ENCODE measurements around the gene NELL1.

Gene NELL1

GRCh38 chr11:21511835-21512440 lies 842.6 kb downstream of the NELL1 start:
- peak; percentile 49 to 68 (median 60) for TF ChIP-seq CTCF (IDR thresholded peaks at IDR 0.05; ENCODE audit: unreplicated experiment in 3 of 3)
- no peaks in the 10 kb centered on the region for H3K27me3 Mint-ChIP-seq (ENCODE audit: low read depth)
- no peaks in the 10 kb centered on the region for H3K9me3 Mint-ChIP-seq
- no peak overlapping the region for H3K4me3 Mint-ChIP-seq
- H3K27ac Mint-ChIP-seq, result no peak overlapping the region
- no peaks in the 10 kb centered on the region for H3K36me3 Mint-ChIP-seq (ENCODE audit: low read depth)
- H3K4me1 Mint-ChIP-seq, result no peaks in the 10 kb centered on the region

- no peaks in the 10 kb centered on the region for H3K9me3 Mint-ChIP-seq
- no peak overlapping the region for H3K4me3 Mint-ChIP-seq
- peak; percentile 28 to 49 (median 32) for TF ChIP-seq CTCF (IDR thresholded peaks at IDR 0.05; ENCODE audit: unreplicated experiment in 3 of 3)
- H3K36me3 Mint-ChIP-seq (ENCODE audit: low read depth), result no peaks in the 10 kb centered on the region
- H3K4me1 Mint-ChIP-seq, result no peaks in the 10 kb centered on the region
- no peak overlapping the region for H3K27ac Mint-ChIP-seq
- no peaks in the 10 kb centered on the region for H3K27me3 Mint-ChIP-seq (ENCODE audit: low read depth)
These were observed 844.9 kb downstream of the NELL1 start for GRCh38 chr11:21514316-21514715.

- Mint-ChIP-seq H3K27ac (no peak overlapping the region), H3K4me1 (no peaks in the 10 kb centered on the region), H3K36me3 (ENCODE audit: low read depth) (no peaks in the 10 kb centered on the region), H3K27me3 (ENCODE audit: low read depth) (no peaks in the 10 kb centered on the region), H3K9me3 (no peaks in the 10 kb centered on the region), H3K4me3 (no peak overlapping the region)
- no peak for TF ChIP-seq CTCF (IDR thresholded peaks at IDR 0.05; ENCODE audit: unreplicated experiment in 3 of 3)
These were observed 850.9 kb downstream of the NELL1 start for GRCh38 chr11:21520244-21520643.

- Mint-ChIP-seq H3K4me3 (no peak overlapping the region), H3K4me1 (peaks cover 5% of the 10 kb centered on the region), H3K27me3 (ENCODE audit: low read depth) (peaks cover 6% of the 10 kb centered on the region), H3K27ac (no peak overlapping the region), H3K36me3 (ENCODE audit: low read depth) (no peaks in the 10 kb centered on the region), H3K9me3 (no peaks in the 10 kb centered on the region)
- TF ChIP-seq CTCF (IDR thresholded peaks at IDR 0.05; ENCODE audit: unreplicated experiment in 3 of 3), result no peak
These were observed 859.8 kb downstream of the NELL1 start for GRCh38 chr11:21529187-21529586.

GRCh38 chr11:21534288-21534687 lies 864.9 kb downstream of the NELL1 start:
- H3K9me3 Mint-ChIP-seq, result no peaks in the 10 kb centered on the region
- no peaks in the 10 kb centered on the region for H3K36me3 Mint-ChIP-seq (ENCODE audit: low read depth)
- peaks cover 5% of the 10 kb centered on the region for H3K4me1 Mint-ChIP-seq
- H3K27me3 Mint-ChIP-seq (ENCODE audit: low read depth), result peaks cover 5% of the 10 kb centered on the region
- TF ChIP-seq CTCF (IDR thresholded peaks at IDR 0.05; ENCODE audit: unreplicated experiment in 3 of 3), result no peak
- H3K27ac Mint-ChIP-seq, result no peak overlapping the region
- no peak overlapping the region for H3K4me3 Mint-ChIP-seq

GRCh38 chr11:21537980-21538379 lies 868.6 kb downstream of the NELL1 start:
- no peak for TF ChIP-seq CTCF (IDR thresholded peaks at IDR 0.05; ENCODE audit: unreplicated experiment in 3 of 3)
- H3K36me3 Mint-ChIP-seq (ENCODE audit: low read depth), result no peaks in the 10 kb centered on the region
- peaks cover 8% of the 10 kb centered on the region for H3K27me3 Mint-ChIP-seq (ENCODE audit: low read depth)
- no peak overlapping the region for H3K4me3 Mint-ChIP-seq
- H3K9me3 Mint-ChIP-seq, result no peaks in the 10 kb centered on the region
- no peak overlapping the region for H3K27ac Mint-ChIP-seq
- no peaks in the 10 kb centered on the region for H3K4me1 Mint-ChIP-seq
